OCI-LY7 (cell line): ENCODE data around the gene LRRC2.

ENCODE experiments used
- CTCF ChIP-seq: fragments of 200-600 bp; sonication (generic); conservative IDR thresholded peaks from 2 replicates; pipeline ENCODE4 v1.5.1; 2014; ENCODE audit warnings: mild to moderate bottlenecking, antibody characterized with exemption, low read length, moderate library complexity, mixed read lengths
- EZH2phosphoT487 ChIP-seq: fragments of 200-600 bp; sonication (generic); IDR thresholded peaks from 2 replicates; pipeline ENCODE4 v1.6.1; 2018; ENCODE audit warnings: low read depth, borderline replicate concordance, mild to moderate bottlenecking, mixed run types, antibody characterized with exemption, low read length, moderate library complexity, mixed read lengths

GRCh38 chr3:46501702-46502101 is 64.4 kb downstream of the LRRC2 start:
- TF ChIP-seq CTCF: no peak
- no peak for TF ChIP-seq EZH2phosphoT487
